Astrocyte (in vitro differentiated cells and primary cell): Measurements from ENCODE around the gene TPD52L1. TPM values are rescaled to one million over a fixed set of nuclear protein-coding genes. Genes with fewer than 3 reads are reported as not detected.

ENCODE experiments used
- DNase-seq: peaks from one replicate; pipeline ENCODE4 v3.0.0-alpha.2; 2010; ENCODE audit warnings: low read depth
- FAIRE-seq: peaks from 2 replicates; lab custom pipeline; 2011; peaks lifted over from hg19 to GRCh38; lab: Jason Lieb, UNC
- H2AFZ ChIP-seq: 2 replicates; pipeline ENCODE4 v1.6.0; 2012; ENCODE audit warnings: low read depth, low read length, inconsistent platforms
- H3K27ac ChIP-seq: 2 replicates; pipeline ENCODE4 v1.5.1; 2011; ENCODE audit warnings: low read depth, low read length, inconsistent platforms
- H3K27me3 ChIP-seq: 2 replicates; pipeline ENCODE4 v1.6.0; 2011; ENCODE audit warnings: low read length, inconsistent platforms; ENCODE audit not compliant: insufficient read depth
- H3K36me3 ChIP-seq: 2 replicates; pipeline ENCODE4 v1.5.1; 2011; ENCODE audit warnings: low read length, inconsistent platforms; ENCODE audit not compliant: insufficient read depth
- H3K4me1 ChIP-seq: 2 replicates; pipeline ENCODE4 v1.5.1; 2011; ENCODE audit warnings: low read length, inconsistent platforms; ENCODE audit not compliant: insufficient read depth
- H3K4me2 ChIP-seq: 2 replicates; pipeline ENCODE4 v1.6.0; 2012; ENCODE audit warnings: low read length, inconsistent platforms
- H3K4me3 ChIP-seq: 2 replicates; pipeline ENCODE4 v1.5.1; 2011; ENCODE audit warnings: low read depth, mild to moderate bottlenecking, low read length, inconsistent platforms; ENCODE audit not compliant: insufficient read depth
- H3K79me2 ChIP-seq: 2 replicates; pipeline ENCODE4 v1.6.0; 2012; ENCODE audit warnings: mild to moderate bottlenecking, low read length, inconsistent platforms; ENCODE audit not compliant: insufficient read depth
- H3K9ac ChIP-seq: 2 replicates; pipeline ENCODE4 v1.6.0; 2012; ENCODE audit warnings: mild to moderate bottlenecking, low read length, inconsistent platforms
- H3K9me3 ChIP-seq: 2 replicates; pipeline ENCODE4 v1.5.1; 2012; ENCODE audit warnings: low read depth, mild to moderate bottlenecking, low read length, inconsistent platforms; ENCODE audit not compliant: insufficient read depth
- H4K20me1 ChIP-seq: 2 replicates; pipeline ENCODE4 v1.6.0; 2012; ENCODE audit warnings: low read length, inconsistent platforms; ENCODE audit not compliant: insufficient read depth
- H3K27ac Mint-ChIP-seq: one replicate; pipeline ENCODE4 v1.8.0; 2021; ENCODE audit warnings: mild to moderate bottlenecking, mixed read lengths; ENCODE audit not compliant: unreplicated experiment
- H3K27me3 Mint-ChIP-seq: one replicate; pipeline ENCODE4 v1.8.0; 2021; ENCODE audit warnings: low read depth, mixed read lengths; ENCODE audit not compliant: unreplicated experiment
- H3K36me3 Mint-ChIP-seq: one replicate; pipeline ENCODE4 v1.8.0; 2021; ENCODE audit warnings: low read depth, mixed read lengths; ENCODE audit not compliant: unreplicated experiment
- H3K4me1 Mint-ChIP-seq: one replicate; pipeline ENCODE4 v1.8.0; 2021; ENCODE audit warnings: low read depth, mixed read lengths; ENCODE audit not compliant: unreplicated experiment
- H3K4me3 Mint-ChIP-seq: one replicate; pipeline ENCODE4 v1.8.0; 2021; ENCODE audit warnings: mild to moderate bottlenecking, moderate library complexity, mixed read lengths; ENCODE audit not compliant: unreplicated experiment
- H3K9me3 Mint-ChIP-seq: one replicate; pipeline ENCODE4 v1.8.0; 2021; ENCODE audit warnings: mild to moderate bottlenecking, mixed read lengths; ENCODE audit not compliant: unreplicated experiment
- CTCF ChIP-seq: IDR thresholded peaks from 2 replicates; pipeline ENCODE4 v1.5.1; 2011; ENCODE audit warnings: low read depth, mild to moderate bottlenecking, inconsistent platforms, low read length, moderate library complexity; ENCODE audit not compliant: insufficient read depth
- EZH2 ChIP-seq: IDR thresholded peaks from 2 replicates; pipeline ENCODE4 v1.6.1; 2012; ENCODE audit warnings: mild to moderate bottlenecking, low read length, inconsistent platforms; ENCODE audit not compliant: insufficient read depth
- total RNA-seq: library from RNA; stranded (reverse); gene quantifications from 2 replicates; pipeline ENCODE4 v1.2.1, GENCODE V29; 2021

TPD52L1 gene
- total RNA-seq, 1 donor from 2014 or later, result 32.8 TPM

- H3K27ac ChIP-seq, result no peak overlapping the region
- DNase-seq, result peak; percentile 63
- H3K4me3 ChIP-seq, result no peak overlapping the region
- H3K79me2 ChIP-seq, result no peaks in the 10 kb centered on the region
- Mint-ChIP-seq H3K9me3 (no peaks in the 10 kb centered on the region), H3K4me1 (no peaks in the 10 kb centered on the region), H3K36me3 (no peaks in the 10 kb centered on the region), H3K4me3 (no peak overlapping the region), H3K27ac (no peak overlapping the region), H3K27me3 (no peaks in the 10 kb centered on the region)
- no peaks in the 10 kb centered on the region for H4K20me1 ChIP-seq
- TF ChIP-seq CTCF (no peak), EZH2 (no peak)
- FAIRE-seq, result no peak
- no peaks in the 10 kb centered on the region for H3K4me1 ChIP-seq
- no peaks in the 10 kb centered on the region for H3K27me3 ChIP-seq
- H3K36me3 ChIP-seq, result no peaks in the 10 kb centered on the region
- H3K4me2 ChIP-seq, result no peak overlapping the region
- H3K9ac ChIP-seq, result no peak overlapping the region
- no peak overlapping the region for H2AFZ ChIP-seq
- H3K9me3 ChIP-seq, result no peaks in the 10 kb centered on the region
Measured at GRCh38 chr6:125232466-125232865, 78.9 kb downstream of the TPD52L1 start.

DNA sequence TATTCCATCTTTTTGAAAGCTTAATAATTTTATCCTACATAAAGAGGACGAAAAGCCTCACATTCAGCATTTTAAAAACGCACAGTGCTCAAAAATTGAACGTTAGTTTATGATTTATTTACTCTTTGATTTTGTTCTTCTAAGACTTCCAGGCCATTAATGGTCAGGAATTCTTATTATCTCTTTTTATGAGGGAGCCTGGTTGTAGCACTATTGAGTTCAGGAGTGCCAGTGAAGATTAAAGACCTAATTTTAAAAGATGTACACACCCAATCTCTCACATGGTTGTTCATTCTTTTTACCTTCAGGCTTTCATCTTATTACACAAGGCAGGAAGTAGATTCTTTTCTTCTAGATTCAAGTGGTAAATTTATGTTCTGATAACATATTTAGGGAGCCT, 79.6 kb downstream of the TPD52L1 start:
- H2AFZ ChIP-seq, result no peak overlapping the region
- TF ChIP-seq EZH2 (no peak), CTCF (no peak)

GRCh38 chr6:125236536-125237327, 83.2 kb downstream of the TPD52L1 start:
- Mint-ChIP-seq H3K36me3 (no peaks in the 10 kb centered on the region), H3K27me3 (no peaks in the 10 kb centered on the region), H3K4me3 (no peak overlapping the region), H3K9me3 (peaks cover 10% of the 10 kb centered on the region), H3K4me1 (no peaks in the 10 kb centered on the region), H3K27ac (no peak overlapping the region)
- no peak for FAIRE-seq
- H3K9ac ChIP-seq, result no peak overlapping the region
- no peak overlapping the region for H3K27ac ChIP-seq
- no peaks in the 10 kb centered on the region for H3K36me3 ChIP-seq
- no peaks in the 10 kb centered on the region for H3K79me2 ChIP-seq
- H3K4me2 ChIP-seq, result no peak overlapping the region
- H2AFZ ChIP-seq, result no peak overlapping the region
- H4K20me1 ChIP-seq, result no peaks in the 10 kb centered on the region
- no peaks in the 10 kb centered on the region for H3K9me3 ChIP-seq
- no peak overlapping the region for H3K4me3 ChIP-seq
- no peaks in the 10 kb centered on the region for H3K27me3 ChIP-seq
- no peaks in the 10 kb centered on the region for H3K4me1 ChIP-seq
- TF ChIP-seq CTCF (no peak), EZH2 (no peak)
- no peak for DNase-seq

More for the DNA sequence above, 79.6 kb downstream of the TPD52L1 start:
- Histone ChIP-seq H3K9ac (no peak overlapping the region), H3K36me3 (no peaks in the 10 kb centered on the region), H3K4me1 (no peaks in the 10 kb centered on the region), H3K27me3 (no peaks in the 10 kb centered on the region), H4K20me1 (no peaks in the 10 kb centered on the region), H3K79me2 (no peaks in the 10 kb centered on the region), H3K27ac (no peak overlapping the region), H3K4me3 (no peak overlapping the region), H3K9me3 (no peaks in the 10 kb centered on the region), H3K4me2 (no peak overlapping the region)
- FAIRE-seq (no peak), DNase-seq (no peak)
- H3K36me3 Mint-ChIP-seq, result no peaks in the 10 kb centered on the region
- H3K4me1 Mint-ChIP-seq, result no peaks in the 10 kb centered on the region
- H3K27me3 Mint-ChIP-seq, result no peaks in the 10 kb centered on the region
- H3K9me3 Mint-ChIP-seq, result no peaks in the 10 kb centered on the region
- no peak overlapping the region for H3K4me3 Mint-ChIP-seq
- no peak overlapping the region for H3K27ac Mint-ChIP-seq
